ENCODE results near the gene PRICKLE2.

Gene PRICKLE2

DNA sequence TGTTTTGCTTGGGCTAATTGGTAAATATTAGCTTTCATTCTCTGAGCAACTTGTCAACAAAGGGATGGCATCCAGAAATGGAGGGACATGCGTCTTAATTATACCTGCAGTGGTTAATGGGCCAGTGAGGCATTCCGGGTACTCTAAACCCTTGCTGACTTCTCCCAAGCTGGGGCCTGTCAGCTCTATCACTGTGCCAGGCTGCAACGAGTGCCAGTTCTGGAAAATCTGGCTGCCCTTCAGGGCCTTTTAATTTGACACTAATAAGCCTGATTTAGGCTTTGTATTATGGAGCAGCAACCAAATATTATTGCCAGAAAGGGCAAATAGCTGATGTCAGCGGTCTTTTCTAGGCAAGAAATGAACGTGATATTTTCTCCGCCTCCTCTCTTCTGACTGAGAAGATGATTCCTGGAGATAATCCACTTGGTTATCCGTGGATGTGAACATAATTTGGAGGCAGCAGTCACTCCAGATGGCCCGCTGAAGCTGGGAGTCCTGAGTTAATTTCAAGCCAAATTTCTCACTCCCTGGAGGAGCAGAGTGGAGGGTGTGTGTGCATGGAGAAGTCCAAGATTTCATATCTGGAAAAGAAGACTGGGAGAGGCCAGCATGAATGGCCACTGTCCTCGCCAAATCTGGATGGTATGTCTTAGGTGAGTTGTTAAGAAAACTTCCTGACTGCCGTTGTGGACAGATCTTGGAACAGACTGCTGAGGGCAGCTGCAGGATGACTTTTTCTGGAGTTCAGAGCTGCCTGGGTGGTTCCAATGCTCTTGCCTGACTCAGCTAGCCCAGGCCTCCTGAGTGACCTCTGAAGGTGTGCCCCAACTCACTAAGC is 157.5 kb downstream of the PRICKLE2 start:
- peak; percentile 45 for DNase-seq

GRCh38 chr3:64064804-64065203 is 160.5 kb downstream of the PRICKLE2 start:
- DNase-seq, result no peak

DNA sequence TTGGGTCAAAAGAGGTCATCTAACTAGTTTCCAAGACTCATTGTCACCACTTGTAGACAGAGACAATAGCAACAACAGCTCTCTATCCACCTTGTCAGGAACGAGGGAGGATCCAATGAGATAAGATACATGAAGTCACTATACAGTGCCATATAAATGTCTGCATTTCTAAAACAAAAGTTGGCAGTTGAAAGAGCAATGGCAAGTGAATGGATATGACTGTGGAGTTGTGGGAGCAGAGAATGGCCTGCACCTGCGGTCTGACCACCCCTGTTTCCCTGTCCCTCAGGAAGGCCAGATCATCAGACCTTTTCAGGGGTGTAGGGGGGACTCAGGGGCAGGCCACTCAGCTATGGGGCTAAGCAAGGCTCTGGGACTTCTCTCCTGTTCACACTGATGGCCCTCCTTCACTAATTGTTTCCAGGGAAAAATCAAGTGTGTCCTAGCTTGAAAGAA is 161.3 kb downstream of the PRICKLE2 start:
- no peak for DNase-seq

DNA sequence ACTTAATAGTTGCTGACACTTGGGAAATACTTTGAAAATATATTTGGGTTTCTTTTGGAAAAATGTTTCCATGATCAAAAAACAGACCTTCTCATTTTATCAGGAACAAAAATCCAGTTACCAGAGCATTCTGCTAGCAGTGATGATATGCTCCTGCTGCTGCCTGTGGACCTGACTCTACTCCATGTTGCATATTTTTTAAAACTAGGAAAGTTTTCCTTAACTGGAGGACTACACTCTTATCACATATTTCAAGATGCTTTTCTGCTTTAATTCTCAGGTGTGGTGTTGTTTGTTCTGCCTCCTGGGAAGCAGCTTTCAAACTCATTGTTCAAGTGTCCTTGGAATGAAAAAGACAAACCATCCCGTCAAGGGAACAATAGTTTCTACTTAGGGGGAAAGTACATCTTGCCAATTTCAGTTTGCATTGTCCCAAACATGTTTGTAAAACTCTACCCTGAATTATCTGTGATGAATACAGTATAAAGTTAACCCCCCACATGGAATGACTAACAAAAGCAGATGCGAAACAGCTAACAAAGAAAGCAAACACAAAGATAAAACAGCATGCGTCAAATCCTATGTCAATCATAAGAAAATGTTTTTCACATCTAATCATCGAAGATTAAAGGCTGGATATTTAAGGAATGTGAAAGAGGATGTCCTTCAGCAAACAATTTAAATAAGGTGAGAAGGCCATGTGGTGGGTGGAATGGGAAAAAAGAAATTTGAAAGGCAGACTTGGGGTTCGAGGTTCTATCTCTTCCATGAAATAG is 161.9 kb downstream of the PRICKLE2 start:
- no peak for DNase-seq

DNA sequence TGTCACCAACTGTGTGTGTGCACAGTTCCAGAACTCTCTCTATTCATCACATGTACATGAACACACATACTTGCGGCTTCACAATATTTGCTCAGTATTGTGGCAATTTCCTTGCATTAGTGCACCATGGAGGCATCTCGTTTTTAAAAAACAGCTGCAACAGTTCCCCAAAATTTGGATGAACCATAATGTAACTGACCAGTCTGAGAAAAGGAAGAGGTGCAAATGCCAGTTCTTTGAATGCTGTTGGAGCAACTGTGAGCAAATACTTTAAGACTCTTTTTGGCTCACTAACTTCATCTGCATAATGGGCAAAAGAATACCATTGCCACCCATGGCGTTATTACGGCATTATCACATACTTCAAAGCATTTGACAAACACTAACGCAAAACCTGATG is 163.6 kb downstream of the PRICKLE2 start:
- DNase-seq, result no peak

DNA sequence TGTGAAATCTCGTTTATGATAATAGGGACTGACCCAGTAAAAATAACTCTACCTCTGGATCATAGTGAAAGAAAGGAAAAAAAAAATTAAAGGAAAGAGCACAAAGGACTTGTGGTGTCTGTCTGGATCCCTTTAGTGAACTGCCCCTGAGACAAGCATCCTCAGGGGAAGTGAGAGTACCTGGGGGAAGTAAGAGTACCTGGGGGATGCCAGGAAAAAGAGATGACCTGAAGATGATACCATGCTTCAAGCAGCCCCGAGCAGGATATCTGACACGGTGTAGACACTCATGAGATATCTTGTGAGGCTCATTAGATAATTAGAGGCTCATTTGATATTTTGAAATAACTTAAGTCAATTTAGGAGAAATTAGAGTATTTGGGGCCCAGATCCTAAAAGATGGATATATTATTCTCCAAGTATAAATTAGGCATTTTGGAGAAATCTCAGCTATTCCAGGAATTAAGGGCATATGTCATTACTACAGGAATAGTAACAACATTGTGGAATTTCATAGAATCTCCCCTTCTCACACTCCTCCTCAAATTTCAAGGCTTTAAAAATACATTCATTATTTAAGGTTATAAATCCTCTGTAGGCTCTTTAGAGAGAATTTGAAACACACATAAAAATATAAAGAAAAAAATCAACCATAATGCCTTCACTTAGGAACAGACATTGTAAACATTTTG is 165.6 kb downstream of the PRICKLE2 start:
- no peak for DNase-seq

GRCh38 chr3:64058566-64058965 is 166.7 kb downstream of the PRICKLE2 start:
- DNase-seq, result no peak

GRCh38 chr3:64057231-64057630 is 168.0 kb downstream of the PRICKLE2 start:
- DNase-seq, result no peak

DNA sequence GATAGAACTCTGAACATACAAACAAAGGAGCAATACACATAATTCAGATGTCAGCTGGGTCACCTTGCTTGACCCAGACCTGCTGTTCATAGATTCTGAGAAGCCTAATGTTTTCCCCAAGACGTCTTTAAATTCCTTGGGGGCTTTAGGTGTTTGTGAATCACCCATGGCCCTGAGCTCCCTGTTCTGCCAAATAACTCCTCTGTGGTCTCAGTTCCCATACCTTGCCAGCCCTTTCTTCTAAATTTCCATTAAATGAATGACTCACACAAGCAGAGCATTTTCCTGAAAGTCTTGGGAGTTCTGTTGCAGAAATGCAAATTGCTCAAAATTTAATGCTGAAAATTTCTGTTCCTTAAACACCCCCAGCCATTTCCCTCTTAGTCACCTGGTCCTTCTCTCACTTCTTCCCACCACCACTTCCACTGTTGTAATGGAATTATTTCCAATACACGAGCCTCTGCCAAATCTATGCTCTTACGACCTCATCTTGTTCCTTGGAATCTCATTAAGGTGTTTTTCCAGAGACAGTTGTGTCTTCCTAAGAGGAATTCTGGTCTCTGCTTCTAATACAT is 168.6 kb downstream of the PRICKLE2 start:
- DNase-seq, result no peak

DNA sequence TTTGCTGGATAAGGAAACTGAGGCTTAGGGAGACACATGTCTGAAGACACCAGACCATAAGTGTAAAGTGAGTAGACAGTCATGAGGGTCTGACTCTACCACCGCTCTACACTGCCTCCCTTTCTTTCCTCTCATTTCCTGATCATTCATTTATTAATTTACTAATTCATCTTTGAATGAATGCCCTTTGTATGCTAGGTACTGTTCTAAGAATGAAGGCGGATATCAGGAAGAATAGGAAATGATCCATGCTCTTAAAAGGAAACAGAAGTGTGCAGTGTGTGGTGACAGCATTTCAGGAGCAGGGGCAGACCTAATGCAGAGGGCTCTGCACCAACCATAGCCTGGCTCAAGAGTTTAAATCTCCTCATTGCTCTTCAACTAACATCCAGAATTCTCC is 170.2 kb downstream of the PRICKLE2 start:
- DNase-seq, result no peak

- no peak for DNase-seq
These were observed 170.8 kb downstream of the PRICKLE2 start for GRCh38 chr3:64054488-64054887.

DNA sequence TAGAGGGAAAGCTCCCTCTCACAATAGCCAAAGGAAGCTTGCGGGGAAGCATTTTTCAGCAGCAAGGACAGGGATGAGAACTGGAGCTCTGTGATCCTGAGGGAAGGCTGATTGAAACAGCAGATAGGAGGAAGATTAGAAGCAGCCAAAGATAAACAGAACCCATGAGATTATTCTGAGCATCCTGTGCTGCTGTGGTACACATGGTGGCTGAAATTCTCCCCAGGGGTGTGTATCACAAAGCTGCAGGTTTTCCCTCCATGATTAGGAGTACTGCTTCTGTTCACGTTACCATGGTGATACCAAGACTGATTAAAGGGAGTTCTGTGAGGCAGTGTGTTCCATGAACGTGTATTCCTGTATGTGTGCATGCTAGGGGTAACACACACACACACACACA is 171.7 kb downstream of the PRICKLE2 start:
- no peak for DNase-seq

DNA sequence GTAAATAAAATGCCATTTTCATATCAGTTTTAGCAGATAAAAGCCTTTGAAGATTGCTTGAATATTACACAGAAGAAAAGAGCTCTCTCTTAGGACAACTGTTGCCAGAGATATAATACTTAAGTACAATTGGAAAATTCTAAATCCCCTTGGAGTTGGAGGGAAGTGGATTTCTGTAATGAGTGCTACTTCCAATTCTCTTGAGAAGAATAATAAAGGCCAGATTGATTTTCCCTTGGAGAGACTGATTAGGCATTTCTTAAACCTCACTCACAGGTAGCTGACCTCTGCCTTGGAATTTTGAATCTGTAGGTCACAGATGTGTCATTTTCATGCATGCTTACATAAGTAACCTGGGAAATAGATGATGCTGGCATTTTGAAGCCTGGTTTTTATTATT is 172.1 kb downstream of the PRICKLE2 start:
- no peak for DNase-seq

DNA sequence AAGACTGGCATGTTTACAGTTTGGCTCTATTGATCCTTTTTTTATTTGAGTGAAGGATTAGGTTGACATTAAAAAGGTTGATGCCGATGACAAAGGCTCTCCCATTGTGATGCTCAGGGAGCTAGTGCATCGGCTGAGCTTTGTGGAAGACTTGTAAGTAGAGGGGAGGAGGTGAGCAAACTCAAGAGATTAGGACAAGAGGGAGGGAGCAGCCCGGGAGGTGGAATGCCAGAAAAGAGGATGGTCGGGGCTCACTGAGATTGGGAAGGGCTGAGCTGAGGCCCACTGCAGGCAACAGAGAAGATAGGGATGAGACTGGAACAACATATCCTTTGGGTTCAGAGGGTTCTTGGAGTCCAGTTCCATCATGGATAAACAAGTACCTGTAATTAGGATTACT is 175.4 kb downstream of the PRICKLE2 start:
- no peak for DNase-seq

- no peak for DNase-seq
These were observed 176.1 kb downstream of the PRICKLE2 start for GRCh38 chr3:64049136-64049535.

DNA sequence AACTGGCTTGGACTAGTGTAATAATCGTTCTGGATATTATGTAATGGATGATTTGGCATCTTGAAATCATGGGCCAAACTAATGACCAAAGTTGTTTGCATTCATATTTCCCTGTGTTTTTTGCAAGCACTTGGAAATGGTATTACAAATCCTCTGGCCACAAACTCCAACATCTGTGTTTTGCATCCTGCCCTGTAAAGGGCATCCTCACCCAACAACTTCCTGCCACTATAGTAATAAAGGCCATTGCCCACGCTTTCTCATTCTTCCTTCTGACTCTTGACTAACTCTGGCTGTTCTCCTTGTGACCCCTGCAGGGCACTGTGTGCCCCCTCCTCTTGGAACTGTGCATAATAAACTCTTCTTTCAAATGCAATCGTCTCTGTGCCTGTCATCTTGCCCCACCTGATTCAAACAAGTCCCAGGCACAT is 176.6 kb downstream of the PRICKLE2 start:
- no peak for DNase-seq

DNA sequence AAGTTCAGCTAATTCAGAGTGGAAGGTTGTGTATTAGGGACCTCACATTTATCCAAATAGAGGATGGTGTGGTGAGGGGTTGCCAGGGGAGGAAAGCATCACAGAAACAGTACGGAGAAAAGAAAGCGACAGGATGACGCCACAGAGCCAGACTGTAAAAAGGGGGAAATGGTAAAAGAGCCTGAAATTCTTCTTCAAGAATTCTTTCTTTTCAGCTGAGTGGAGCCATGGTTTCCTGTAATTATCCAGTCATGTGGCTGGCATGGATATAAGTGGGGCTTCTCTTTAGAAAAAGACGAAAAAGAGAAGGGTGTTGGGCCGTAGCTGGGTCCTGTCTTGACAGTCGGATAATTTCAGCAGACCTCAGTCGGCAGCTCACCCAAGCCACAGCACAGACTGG is 177.5 kb downstream of the PRICKLE2 start:
- DNase-seq, result no peak

DNA sequence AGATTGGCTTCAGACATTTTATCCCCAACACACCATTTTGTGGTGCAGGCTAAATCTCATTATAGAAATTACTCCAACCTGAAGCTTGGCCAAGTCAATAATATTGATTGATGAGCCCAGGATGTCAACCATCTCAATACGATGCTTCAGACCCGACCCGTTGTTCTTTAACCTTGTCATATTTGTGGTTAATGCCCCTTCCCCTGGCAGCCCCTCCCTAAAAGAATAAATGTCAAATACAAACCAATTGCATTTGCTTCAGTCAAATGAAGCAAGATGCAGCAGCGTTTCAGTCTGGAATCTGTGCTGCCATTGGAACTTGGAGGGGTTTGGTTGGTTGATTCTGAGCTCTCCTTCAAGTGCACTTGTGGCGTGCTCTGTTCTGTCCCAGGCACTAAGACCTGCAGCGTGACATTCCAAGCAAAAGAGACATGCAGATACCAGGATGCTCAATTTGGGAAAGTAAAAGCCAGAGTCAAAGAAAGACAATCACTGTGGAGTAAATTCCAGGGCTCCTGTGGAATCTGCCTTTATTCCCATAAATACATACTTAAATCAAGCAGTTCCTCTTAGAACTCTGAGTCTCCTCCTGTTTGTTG is 178.2 kb downstream of the PRICKLE2 start:
- DNase-seq, result no peak

GRCh38 chr3:64046592-64046991 is 178.7 kb downstream of the PRICKLE2 start:
- no peak for DNase-seq

DNA sequence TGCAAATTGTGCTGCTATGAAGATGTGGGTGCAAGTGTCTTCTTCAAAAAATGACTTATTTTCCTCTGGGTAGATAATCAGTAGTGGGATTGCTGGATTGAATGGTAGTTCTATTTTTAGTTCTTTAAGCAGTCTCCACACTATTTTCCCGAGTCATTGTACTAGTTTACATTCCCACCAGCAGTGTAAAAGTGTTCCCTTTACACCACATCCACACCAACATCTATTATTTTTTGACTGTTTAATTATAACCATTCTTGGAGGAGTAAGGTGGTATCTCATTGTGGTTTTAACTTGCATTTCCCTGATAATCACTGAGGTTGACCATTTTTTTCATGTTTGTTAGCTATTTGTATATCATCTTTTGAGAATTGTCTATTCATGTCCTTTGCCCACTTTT is 182.3 kb downstream of the PRICKLE2 start:
- no peak for DNase-seq
